RPMI7951 (cell line): Measurements from ENCODE around the gene SLC2A9. TPM values are rescaled to one million over a fixed set of nuclear protein-coding genes. Genes with fewer than 3 reads are reported as not detected.

Experiments
- DNase-seq: peaks from one replicate; pipeline ENCODE4 v3.0.0-alpha.2; 2012; ENCODE audit warnings: low read depth
- total RNA-seq: library from RNA; depleted of rRNA; stranded (reverse); fragments of >200 nt; shearing (Covaris generic); gene quantifications from 2 replicates; pipeline ENCODE4 v1.2.3, GENCODE V29; 2014

The SLC2A9 gene
- total RNA-seq, 1 experiment from 2014 or later = not detected

GRCh38 chr4:10045481-10045880 is 24.2 kb upstream of the SLC2A9 start:
- DNase-seq = peak; percentile 26

GRCh38 chr4:10041036-10041435 is 19.7 kb upstream of the SLC2A9 start:
- no peak for DNase-seq

GRCh38 chr4:10040049-10040892 is 19.0 kb upstream of the SLC2A9 start:
- DNase-seq = no peak

GRCh38 chr4:10036807-10037342 is 15.6 kb upstream of the SLC2A9 start:
- no peak for DNase-seq

- no peak for DNase-seq
Observed at GRCh38 chr4:10035130-10035529, 13.8 kb upstream of the SLC2A9 start.

- no peak for DNase-seq
Observed at GRCh38 chr4:10034612-10035104, 13.4 kb upstream of the SLC2A9 start.

- DNase-seq = no peak
Observed at GRCh38 chr4:10034136-10034535, 12.8 kb upstream of the SLC2A9 start.

GRCh38 chr4:10033191-10033881 is 12.0 kb upstream of the SLC2A9 start:
- DNase-seq = peak; percentile 47

GRCh38 chr4:10032625-10033024 is 11.3 kb upstream of the SLC2A9 start:
- DNase-seq = peak; percentile 50

GRCh38 chr4:10031668-10032590 is 10.6 kb upstream of the SLC2A9 start:
- no peak for DNase-seq

GRCh38 chr4:10030972-10031667 is 9.8 kb upstream of the SLC2A9 start:
- no peak for DNase-seq

GRCh38 chr4:10029403-10029802 is 8.1 kb upstream of the SLC2A9 start:
- DNase-seq = no peak

GRCh38 chr4:10028910-10029309 is 7.6 kb upstream of the SLC2A9 start:
- DNase-seq = no peak

- no peak for DNase-seq
Observed at GRCh38 chr4:10026485-10026884, 5.2 kb upstream of the SLC2A9 start.

GRCh38 chr4:10025230-10025806 is 4.0 kb upstream of the SLC2A9 start:
- DNase-seq = no peak

- no peak for DNase-seq
Observed at GRCh38 chr4:10024303-10024702, 3.0 kb upstream of the SLC2A9 start.

GRCh38 chr4:10023806-10024205 is 2.5 kb upstream of the SLC2A9 start:
- DNase-seq = no peak

GRCh38 chr4:10023050-10023419 is 1.7 kb upstream of the SLC2A9 start:
- DNase-seq = no peak

- DNase-seq = no peak
Observed at GRCh38 chr4:10022346-10023049, 1.2 kb upstream of the SLC2A9 start.

GRCh38 chr4:10021653-10022023 is 341 bp upstream of the SLC2A9 start:
- DNase-seq = no peak
